HG02870 (cell line): ENCODE data around the gene MARCHF3.

Experiments used
- ATAC-seq: cut with Tn5 transposase; IDR thresholded peaks from one replicate; pipeline ENCODE4 v1.9.1; 2021; ENCODE audit warnings: mild to moderate bottlenecking, moderate library complexity; ENCODE audit not compliant: unreplicated experiment

Gene MARCHF3

DNA sequence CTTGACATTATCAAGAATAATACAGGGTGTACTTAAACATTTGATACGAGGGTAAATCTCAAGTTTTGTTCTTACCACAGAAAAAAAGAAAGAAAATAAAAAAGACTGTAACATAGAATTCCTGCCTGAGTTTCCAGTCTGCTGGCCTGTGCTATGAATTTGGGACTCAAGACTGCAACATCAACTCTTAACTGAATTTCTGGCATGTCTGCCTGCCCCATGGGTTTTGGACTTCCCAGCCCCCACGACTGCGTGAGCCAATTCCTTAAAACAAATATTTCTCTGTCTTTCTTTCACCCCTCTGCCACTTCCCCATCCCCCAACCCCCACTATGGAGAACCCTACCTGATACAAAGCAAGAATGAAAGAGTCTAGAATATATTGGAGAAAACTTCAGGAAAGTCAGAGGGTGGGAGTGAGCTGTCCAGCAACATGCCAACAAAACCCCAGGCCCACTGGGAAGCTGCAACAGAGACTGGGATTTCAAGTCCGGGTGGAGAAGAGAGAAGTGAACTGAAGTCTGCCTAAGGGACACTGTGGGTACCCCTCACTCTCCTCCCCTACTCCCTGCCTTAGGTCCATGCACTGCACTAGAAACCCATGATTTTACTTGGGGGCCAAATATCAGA lies 43.0 kb downstream of the MARCHF3 start:
- no peak for ATAC-seq

DNA sequence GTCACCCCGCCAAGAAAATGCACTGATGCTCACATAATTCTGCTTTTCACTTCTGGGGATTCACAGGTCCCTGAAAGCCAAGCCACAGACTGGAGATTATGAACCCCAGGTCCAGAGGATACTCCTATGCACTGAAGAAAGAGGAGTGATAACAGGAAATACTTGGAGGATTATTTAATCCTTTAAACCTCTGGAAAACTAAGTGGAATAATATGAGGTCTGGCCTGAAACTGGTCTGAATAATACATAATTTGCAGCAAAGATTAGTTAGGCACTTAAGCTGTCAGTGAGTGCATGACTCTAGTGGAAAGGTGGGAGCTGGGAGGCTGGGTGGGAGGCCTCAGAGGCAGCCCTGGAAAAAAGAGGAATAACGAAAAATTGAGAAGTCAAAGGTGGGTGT lies 45.7 kb downstream of the MARCHF3 start:
- ATAC-seq, result no peak

DNA sequence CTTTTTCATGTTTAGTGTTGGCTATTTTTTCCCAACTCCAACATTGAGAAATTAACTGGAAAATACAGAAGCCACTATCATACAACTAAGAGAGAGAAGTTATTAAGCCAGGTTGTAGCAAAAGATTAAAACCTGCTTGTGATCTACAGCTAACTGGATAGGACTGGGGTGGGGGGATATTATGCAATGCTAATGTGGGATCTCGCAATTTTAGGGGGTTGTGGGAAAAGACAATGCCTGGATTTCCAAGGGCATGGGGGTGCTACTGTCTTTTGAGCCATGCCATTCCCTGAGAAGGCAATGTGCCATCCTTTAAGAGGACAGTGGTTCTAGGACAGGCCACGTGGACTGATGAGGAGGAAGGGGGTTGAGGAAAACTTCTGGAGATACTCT lies 46.5 kb downstream of the MARCHF3 start:
- ATAC-seq, result no peak

DNA sequence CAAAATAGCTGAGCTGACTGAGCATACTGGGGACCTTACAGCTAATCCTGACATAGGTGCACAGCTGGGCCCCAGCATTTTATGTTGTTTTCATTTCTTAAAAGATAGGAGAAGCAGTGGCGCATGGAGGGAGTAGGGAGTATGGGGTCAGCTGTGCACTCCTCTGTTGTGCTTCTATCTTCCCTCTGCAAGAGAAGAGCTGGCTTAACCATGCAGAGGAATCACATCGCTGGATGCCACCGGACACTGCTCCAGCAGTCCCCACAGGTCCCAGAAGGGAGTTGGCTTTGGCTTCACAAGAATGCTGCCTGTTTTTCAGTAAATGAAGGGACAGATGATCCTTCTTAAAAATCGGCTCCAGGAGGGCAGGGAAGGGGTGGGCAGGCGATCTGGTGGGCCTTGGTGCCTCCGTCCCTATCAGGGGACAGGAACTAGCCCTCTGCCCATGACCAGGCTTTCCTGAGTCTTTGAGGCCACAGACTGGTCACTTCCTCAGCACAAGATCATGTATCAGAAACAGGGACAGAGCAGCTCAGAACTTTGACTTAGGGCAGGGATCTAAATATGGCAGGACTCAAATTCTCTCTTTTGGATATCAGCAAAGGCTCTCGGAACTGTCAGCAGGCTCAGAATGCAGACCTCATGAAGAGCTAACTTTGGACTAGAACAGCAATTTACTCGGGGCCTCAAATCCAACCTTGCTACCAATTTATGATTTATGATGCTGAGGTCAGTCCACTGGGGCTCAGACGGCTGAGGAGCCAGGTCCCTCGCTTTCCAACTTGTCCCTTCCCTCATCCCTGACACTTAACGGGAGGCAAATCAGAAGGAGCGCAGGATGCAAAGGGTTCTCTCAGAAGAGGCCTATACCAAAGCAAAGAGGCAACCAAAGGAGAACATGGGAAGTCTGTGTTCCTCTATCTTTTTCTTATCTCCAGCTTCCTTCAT lies 47.2 kb downstream of the MARCHF3 start:
- ATAC-seq, result no peak

DNA sequence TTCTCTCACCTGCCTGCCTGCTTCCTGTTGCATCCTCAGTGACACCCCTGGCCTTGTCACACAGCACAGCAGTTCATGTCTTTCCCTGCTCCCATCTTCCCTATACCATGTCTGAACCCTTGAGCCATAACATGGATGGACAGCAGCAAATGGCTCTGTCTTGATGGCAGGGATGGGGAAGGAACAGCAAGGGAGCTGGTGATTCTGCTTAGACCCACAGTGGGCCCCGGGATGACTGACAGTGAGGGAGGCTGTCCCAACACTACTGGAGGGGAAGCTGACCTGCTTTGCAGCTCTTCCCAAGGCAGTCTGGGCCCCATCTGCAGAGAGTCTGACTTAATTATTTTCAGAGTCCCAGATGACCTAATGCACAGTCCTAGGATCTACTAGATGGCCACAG lies 48.2 kb downstream of the MARCHF3 start:
- no peak for ATAC-seq

DNA sequence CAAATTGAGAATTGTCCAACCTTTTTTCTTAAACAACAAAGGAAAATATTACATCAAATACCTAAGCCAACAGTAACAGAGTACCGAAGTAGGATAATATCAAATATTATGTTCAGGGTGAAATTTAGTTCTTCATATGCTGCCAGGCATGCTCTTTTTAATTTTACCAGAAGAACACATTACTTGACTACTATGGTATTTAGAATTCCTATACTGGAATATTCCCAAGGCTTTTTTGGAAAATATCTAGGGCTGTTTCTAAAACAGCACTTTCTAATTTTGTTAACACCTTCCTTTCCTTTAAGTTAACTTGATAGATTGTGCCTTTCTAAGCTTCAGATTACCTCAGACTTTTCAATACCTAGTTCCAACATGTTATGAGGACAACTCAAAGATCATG lies 48.7 kb downstream of the MARCHF3 start:
- ATAC-seq, result no peak

DNA sequence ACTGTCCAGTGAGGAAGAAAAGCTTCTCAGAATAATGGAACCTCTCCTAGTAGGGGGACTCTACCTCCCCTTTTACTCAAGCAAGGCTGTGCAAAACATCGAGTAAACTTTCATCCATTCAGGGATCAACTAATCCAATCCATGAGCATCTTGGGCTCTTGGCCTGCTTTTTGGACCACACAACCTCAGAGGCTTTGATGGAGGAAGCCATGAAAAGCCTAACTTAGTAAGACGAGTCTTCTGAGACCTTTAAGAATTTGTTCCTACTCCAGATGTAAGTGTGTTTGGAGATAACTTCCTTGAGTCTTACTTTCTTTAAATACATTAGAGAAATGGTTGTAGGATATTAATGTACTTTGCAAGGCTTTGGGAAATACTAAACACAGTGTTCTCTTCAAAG lies 49.1 kb downstream of the MARCHF3 start:
- ATAC-seq, result no peak

DNA sequence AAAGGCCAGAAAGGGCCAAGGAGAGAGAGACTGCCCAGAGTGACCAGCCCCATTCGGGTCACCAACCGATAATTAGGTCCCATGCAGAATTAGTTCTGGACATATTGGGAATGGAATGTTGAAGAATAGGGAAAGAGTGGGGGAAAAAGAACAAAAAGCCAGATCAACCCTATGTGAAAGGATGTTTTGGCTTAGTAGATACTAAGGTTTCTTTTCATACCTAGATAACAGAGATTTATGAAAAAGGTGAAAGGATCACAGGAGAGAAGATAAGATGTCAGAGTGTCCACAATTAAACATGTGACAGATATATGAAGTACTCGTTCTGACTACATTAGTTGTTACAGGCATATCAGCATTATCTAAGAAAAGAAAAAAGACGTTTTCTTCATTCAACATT lies 52.1 kb downstream of the MARCHF3 start:
- ATAC-seq, result no peak

DNA sequence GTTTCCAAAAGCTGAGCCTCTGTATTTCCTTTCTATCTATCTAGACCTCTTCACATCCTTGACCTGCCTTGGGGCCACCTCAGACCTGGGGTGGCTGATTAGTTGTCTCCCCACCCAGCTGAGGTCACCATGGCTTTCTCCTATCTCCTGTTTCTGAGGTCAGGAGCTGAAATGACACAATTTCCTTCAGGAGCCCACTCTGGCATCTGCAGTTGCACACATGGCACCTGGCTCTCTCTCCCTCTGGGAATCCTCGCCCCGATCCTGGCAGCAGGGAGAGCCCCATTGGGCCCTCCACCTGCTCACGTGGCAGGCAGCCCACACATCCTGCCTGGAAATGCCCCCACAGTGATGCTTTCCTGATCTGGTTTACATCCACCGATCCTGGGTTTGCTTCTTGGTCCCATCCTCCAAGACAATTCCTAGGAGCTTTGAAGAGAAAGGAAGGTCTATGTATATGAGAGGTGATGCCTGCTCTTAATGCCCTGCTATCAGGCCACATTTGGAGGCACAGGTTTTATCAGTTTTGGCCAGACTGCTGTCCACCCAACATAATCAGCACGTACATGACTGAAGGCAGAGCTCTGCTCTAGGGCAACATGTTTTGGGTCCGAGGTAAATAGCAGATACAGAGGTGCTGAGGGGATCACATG lies 53.7 kb downstream of the MARCHF3 start:
- ATAC-seq, result no peak

DNA sequence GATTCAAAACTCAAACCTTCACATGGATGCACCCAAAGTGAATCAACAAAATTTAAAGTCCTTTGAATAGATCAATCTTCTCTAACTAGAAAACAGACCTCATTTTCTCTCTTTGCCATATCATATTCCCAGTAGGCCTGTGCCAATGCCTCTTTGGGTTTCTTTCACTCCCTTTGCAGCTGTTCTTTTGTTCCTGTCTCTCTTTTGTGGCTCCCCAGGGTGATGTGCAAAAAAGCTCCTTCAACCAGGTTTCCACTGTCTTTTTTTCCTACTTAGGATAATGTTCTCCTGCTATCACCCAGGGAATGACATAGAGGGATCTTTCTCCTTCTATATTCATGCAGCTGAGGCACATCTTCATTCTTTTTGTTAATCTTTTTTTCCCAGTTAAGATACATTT lies 54.6 kb downstream of the MARCHF3 start:
- ATAC-seq, result no peak

DNA sequence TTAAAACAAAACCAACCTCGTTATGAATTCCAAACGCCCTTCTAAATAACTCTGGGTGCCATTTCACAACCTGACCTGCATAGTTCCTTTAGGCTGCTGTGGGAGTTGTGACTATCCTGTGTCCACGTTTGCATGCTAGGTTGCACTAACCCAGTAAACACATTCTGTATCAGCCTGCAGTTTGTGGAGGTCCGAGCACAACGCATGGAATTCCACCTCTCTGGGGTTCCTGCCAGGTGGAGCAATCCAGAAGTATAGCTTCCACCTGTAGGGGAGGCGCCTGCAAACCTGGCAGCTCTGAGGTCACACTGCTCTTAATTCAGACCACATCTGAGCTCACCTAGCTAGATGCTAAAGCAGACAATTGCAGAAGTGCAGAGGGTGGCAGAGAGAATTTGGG lies 57.2 kb downstream of the MARCHF3 start:
- no peak for ATAC-seq

DNA sequence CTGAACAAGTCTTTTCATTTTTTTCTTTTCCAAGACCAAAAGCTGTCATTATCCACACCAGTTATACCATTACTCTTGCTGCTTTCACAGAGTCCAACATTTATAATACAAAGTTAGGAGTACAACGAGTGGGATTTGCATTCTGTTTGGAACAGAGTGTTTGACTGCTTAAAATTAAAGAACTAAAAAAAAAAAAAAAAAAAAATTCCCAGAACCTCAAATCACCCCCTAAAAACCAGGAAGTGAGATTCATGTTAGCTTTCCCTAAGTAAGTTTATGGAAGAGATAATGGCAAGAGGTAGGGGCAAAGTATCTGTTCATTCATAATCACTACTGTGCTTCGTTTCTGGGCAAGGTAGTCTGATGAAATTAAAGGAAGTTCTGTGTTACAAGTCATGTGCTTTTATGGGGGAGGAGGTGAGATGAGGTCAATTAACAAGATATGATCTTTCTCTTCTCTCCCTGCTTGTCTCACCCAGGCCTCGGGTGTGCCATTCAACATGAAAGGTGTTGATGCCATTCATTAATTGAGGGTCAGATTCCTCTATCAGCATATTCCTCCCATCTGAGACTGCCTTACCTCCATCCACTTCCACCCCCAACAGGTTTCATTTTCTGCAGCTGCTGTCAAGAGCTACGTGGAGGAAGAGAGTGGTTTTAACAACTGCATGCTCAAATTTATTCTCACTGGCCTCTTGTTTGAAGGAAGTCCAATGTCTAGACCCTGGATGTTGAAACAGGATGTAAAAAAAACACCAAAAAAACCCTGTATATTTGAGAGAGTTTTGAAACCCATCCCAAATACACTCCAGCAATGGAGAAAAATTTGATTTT lies 58.1 kb downstream of the MARCHF3 start:
- peak; percentile 74 for ATAC-seq

DNA sequence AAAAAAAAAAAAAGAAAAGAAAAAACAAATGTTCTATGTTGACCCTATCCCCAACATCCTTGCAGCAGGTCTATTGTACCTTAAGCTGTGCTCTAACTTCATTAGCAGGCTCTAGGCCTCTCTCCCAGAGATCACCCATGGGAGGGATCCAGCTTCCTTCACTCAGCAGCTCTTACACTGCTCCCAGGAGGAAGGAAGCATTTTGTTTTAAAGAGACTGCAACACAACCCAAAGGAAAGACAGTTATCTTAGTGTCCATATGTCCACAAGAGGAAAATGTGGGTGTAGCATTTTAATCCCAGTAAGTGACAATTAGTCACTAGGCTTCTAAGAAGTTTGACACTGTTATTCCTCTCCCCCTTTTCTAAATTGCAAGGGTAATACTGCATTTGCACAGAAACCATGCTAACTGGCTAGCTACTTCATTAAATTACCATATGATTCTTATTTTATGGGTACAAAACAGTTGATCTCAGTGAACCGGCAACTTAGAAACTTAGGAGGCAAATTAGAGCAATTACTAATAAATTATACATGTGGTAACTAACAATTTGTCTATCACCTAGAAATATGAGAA lies 58.8 kb downstream of the MARCHF3 start:
- ATAC-seq, result no peak

DNA sequence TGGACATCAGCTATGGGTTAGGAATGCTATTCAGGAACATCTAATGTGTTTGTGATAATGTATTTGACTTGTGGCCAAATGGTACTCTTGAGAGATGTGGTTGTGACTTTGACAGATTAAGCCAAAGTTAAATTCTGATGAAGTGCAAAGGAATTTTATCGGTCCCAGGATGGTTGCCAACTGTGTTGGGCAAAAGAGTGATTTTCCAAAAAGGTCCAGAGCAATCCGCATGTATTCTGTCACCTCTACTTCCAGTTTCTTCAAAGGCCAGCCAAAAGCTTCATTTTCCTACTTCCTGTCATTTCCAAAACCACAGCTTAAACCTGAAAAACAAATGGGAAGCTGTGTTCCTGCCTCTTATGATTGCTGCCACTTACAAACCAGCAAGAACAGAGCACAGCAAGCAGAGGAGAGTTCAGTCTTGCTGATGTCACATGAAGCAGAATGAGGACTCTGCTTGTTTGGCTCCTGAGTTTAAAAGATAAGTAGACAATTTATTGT lies 59.8 kb downstream of the MARCHF3 start:
- no peak for ATAC-seq

DNA sequence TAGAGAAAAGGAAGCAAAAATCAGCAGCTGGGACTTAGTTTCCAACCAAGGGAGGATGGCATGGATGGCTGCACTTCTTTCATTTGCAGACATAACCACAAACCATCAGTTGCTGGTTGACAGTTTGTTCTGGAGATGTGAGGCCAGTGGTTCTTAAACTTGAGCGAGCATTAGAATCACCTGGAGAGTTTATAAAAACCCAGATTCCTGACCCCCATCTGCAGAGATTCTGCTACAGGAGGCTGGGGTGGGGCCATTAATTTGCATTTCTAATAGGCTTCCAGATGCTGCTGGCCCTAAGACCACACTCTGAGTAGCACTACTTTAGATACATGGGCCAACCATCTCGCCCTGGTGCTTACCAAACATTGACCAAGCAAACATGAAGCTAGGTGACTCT lies 60.8 kb downstream of the MARCHF3 start:
- ATAC-seq, result peak; percentile 32

DNA sequence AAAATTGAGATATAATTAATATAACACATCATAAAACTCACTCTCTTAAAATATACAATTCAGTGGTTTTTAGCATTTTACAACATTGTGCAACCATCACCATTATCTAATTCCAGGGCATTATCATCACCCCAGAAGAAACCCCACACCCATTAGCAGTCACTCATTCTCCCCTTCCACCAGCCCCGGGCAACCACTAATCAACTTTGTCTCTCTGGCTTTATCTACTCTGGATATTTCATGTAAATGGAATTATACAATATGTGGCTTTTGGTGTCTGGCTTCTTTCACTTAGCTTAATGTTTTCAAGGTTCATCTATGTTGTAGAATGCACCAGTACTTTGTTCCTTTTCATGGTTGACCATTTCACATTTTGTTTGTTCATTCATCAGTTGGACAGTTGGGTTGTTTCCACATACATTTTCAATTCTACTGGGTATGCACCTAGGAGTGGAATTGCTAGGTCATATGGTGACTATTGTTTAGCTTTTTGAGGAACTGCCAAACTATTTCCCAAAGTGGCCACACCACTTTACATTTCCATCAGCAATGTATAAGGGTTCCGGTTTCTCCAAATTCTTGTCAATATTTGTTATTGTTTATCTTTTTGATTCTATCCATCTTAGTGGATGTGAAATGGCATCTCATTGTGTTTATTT lies 62.4 kb downstream of the MARCHF3 start:
- ATAC-seq, result no peak

DNA sequence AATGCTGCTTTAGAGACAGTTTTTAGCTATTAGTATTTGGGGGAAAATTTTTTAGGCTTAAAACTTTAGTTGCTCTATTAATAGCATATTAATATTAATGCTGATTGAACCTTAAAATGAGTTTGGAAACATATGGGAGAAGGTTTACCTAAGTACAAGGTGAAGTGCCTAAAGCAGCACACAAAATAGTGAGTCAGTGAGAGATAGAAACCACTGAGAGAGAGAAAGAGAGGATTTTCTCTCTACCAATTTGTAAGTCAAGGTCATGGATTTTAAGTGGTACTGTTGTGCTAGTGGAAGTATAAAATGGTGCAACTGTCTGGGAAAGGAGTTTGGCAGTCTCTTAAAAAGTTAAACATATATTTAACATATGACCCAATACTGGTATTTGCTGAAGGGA lies 64.9 kb downstream of the MARCHF3 start:
- ATAC-seq, result no peak

DNA sequence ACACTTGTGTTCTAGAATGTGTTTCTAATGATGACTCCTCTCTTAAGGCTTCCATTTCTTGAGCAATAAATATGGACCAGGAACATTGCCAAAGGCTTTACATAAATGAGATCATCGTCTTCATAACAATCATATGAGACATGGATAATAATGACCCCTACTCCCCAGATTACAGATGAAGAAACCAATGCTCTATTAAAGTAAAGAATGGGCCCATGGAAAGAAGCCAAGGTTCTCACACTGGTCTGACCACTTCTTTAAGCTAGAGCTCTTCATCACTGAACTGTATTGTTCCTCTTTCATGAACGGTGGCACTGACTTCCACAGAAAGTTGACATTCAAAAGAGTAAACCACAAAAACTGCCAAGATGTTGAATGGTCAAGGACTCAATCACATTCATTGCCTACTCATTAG lies 65.3 kb downstream of the MARCHF3 start:
- no peak for ATAC-seq

DNA sequence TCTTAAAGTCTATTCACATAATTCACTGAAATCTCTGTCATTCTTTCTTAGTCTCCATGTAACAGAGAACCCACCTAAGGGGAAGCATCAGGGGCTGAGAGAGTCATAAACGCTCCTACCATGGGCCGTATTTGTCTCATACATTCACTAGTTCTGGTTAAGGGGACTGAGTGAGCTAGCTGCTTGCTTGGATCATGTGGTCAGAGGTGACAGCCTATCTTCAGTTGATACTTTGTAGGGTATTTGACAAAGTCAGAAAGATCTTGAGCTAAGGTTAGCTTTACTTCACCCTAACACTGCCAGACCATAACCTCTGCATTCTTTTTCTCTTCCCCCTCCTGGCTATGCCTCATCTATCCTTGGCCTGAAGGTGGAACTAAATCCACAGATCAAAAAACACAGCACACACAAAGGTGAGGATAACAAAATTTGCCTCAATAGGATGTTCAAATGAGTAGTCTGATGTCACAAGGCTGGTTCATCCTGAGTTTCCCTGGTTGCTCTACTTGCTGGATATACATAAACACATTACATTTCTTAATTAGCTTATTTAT lies 66.5 kb downstream of the MARCHF3 start:
- no peak for ATAC-seq

DNA sequence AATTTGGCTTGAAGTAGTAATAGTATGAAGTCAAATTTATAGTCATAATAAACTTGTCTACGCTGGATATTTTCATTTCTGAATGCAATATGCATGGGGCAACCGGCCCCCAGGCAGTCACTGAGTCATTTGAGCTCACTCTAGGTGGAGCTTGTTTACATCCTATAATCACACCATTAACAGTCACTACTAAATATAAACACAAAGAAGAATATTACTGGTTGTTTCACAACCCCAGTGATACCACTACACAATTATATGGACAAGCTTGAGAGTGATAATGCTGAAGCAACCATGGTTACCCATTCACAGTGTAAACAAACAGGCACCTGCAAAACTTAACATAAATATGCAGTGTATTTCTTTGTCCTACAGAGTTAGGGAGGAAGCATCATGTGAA lies 68.7 kb downstream of the MARCHF3 start:
- ATAC-seq, result peak; percentile 73
